Spinal cord (tissue), 10 donors: ENCODE data around the gene KCTD21. TPM values are rescaled to one million over a fixed set of nuclear protein-coding genes. Genes with fewer than 3 reads are reported as not detected.
A peak's percentile ranks its signal among the peaks of the same experiment; 100 is the strongest.

Experiments
- DNase-seq, 6 donors: peaks; one replicate each; pipeline versions ENCODE4 v3.0.0 to v3.0.0-alpha.2; 2013 to 2015; ENCODE audit warnings: low spot score in 6 of 6, low read depth in 4 of 6
- H3K27ac ChIP-seq: one replicate; pipeline ENCODE4 v1.5.1; 2013; ENCODE audit warnings: low read depth, low read length, control low read depth
- H3K27me3 ChIP-seq: one replicate; pipeline ENCODE4 v1.6.1; 2013; ENCODE audit warnings: low read length; ENCODE audit not compliant: control insufficient read depth, insufficient read depth
- H3K36me3 ChIP-seq: one replicate; pipeline ENCODE4 v1.6.1; 2013; ENCODE audit warnings: low read length; ENCODE audit not compliant: control insufficient read depth, insufficient read depth
- H3K4me1 ChIP-seq: one replicate; pipeline ENCODE4 v1.6.1; 2013; ENCODE audit warnings: low read length; ENCODE audit not compliant: control insufficient read depth, insufficient read depth
- H3K4me3 ChIP-seq: one replicate; pipeline ENCODE4 v1.5.1; 2013; ENCODE audit warnings: low read depth, low read length, control low read depth
- H3K9me3 ChIP-seq: one replicate; pipeline ENCODE4 v1.6.1; 2013; ENCODE audit warnings: low read length; ENCODE audit not compliant: control insufficient read depth, insufficient read depth
- whole genome bisulfite sequencing: methylation state at CpG from one replicate; pipeline ENCODE4 v1.1.5; 2013; ENCODE audit warnings: missing lambda C conversion rate; ENCODE audit not compliant: insufficient coverage; 5-methylcytosine and 5-hydroxymethylcytosine counted together
- polyA plus RNA-seq, 2 donors: library from polyadenylated mRNA; unstranded; fragments of 120-200 nt; gene quantifications; one replicate each; pipeline ENCODE4 v1.2.1, GENCODE V29; 2013; ENCODE audit not compliant: insufficient read length in 2 of 2
- total RNA-seq, 2 donors: library from RNA; depleted of rRNA in 1 of 2; stranded (reverse); fragments of 120-200 nt in 1 of 2; fragments of >200 nt in 1 of 2; gene quantifications; one replicate each; pipeline versions ENCODE4 v1.2.3 to v1.2.4, GENCODE V29; 2013 to 2014
- donor health status: healthy.

The KCTD21 gene
- total and polyA plus RNA-seq, 4 donors = 7.6 to 17.6 (median 14.6) TPM

- Histone ChIP-seq H3K27ac (peak overlapping the region; percentile 89), H3K27me3 (no peaks in the 10 kb centered on the region), H3K4me1 (peaks cover 13% of the 10 kb centered on the region), H3K9me3 (no peaks in the 10 kb centered on the region), H3K4me3 (no peak overlapping the region), H3K36me3 (peaks cover 27% of the 10 kb centered on the region)
- WGBS = 72% methylated on average over 13 of the region's 17 CpGs
- DNase-seq = peak in 3 of 6 donors; percentile 7 to 69 (median 22)
Observed at GRCh38 chr11:78168539-78169477, 19.6 kb downstream of the KCTD21 start.

GRCh38 chr11:78166855-78167469, 21.5 kb downstream of the KCTD21 start:
- peaks cover 13% of the 10 kb centered on the region for H3K4me1 ChIP-seq
- peaks cover 15% of the 10 kb centered on the region for H3K36me3 ChIP-seq
- no peaks in the 10 kb centered on the region for H3K9me3 ChIP-seq
- no peak for DNase-seq
- WGBS = 97% methylated on average over 5 of the region's 6 CpGs
- no peak overlapping the region for H3K27ac ChIP-seq
- no peak overlapping the region for H3K4me3 ChIP-seq
- no peaks in the 10 kb centered on the region for H3K27me3 ChIP-seq

- no peak overlapping the region for H3K27ac ChIP-seq
- no peak overlapping the region for H3K4me3 ChIP-seq
- WGBS = 100% methylated on average over 1 of the region's 2 CpGs
- H3K27me3 ChIP-seq = no peaks in the 10 kb centered on the region
- DNase-seq = no peak
- no peaks in the 10 kb centered on the region for H3K36me3 ChIP-seq
- H3K9me3 ChIP-seq = no peaks in the 10 kb centered on the region
- H3K4me1 ChIP-seq = peaks cover 9% of the 10 kb centered on the region
Observed at GRCh38 chr11:78164471-78164870, 24.0 kb downstream of the KCTD21 start.

DNA sequence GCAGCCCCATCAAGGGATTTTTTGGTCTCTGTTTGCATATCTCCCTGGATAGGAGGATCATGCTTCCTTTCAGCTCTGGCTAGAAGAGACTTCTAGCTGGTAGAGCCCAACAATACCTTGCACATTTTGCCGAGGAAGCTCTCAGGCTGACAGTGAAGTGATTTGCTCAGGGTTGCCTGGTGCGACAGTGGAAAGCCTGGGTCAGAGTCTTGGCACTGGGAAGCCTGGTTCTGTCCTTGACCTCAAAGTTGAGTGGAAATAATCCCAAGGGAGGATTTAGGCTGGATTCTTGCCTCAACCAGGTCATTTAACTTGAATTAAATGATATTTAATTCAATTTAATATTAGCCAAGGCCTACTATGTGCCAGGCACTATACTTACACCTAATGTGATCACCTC, 24.6 kb downstream of the KCTD21 start:
- H3K9me3 ChIP-seq = no peaks in the 10 kb centered on the region
- peaks cover 12% of the 10 kb centered on the region for H3K4me1 ChIP-seq
- no peak overlapping the region for H3K4me3 ChIP-seq
- no peak for DNase-seq
- H3K27me3 ChIP-seq = no peaks in the 10 kb centered on the region
- no peak overlapping the region for H3K27ac ChIP-seq
- WGBS = 76% methylated on average over 2 of the region's 2 CpGs
- H3K36me3 ChIP-seq = no peaks in the 10 kb centered on the region

DNA sequence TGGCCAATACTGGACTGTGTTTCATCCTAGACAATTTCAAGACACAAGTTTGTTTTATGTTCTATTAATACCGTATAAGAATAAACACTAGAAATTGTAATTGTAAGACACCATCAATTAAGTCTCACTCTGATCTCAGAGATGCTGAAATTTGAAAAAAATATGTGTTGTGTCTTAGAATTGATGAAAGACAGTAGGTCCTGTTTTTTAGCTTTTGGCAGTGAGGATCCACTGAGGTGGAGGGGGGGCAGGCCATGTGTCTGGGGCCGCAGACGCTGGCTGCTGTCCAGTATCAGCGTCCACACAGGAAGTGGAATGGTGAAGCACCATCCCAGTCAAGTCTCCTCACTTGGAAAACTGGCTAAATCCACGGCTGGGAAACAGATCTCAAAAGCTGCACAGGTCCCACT, 26.5 kb downstream of the KCTD21 start:
- Histone ChIP-seq H3K27ac (no peak overlapping the region), H3K36me3 (no peaks in the 10 kb centered on the region), H3K4me1 (peaks cover 11% of the 10 kb centered on the region), H3K9me3 (no peaks in the 10 kb centered on the region), H3K4me3 (no peak overlapping the region), H3K27me3 (no peaks in the 10 kb centered on the region)
- DNase-seq = peak in 1 of 6 donors; percentile 33
- 67% methylated on average over 4 of the region's 5 CpGs for WGBS

GRCh38 chr11:78161346-78161745, 27.1 kb downstream of the KCTD21 start:
- no peak for DNase-seq
- H3K36me3 ChIP-seq = no peaks in the 10 kb centered on the region
- H3K27ac ChIP-seq = no peak overlapping the region
- H3K4me3 ChIP-seq = no peak overlapping the region
- no peaks in the 10 kb centered on the region for H3K27me3 ChIP-seq
- 83% methylated on average over 2 of the region's 2 CpGs for WGBS
- peaks cover 11% of the 10 kb centered on the region for H3K4me1 ChIP-seq
- H3K9me3 ChIP-seq = no peaks in the 10 kb centered on the region

- H3K4me3 ChIP-seq = no peak overlapping the region
- WGBS = no CpG with 5 or more reads among the region's 1 CpG
- peaks cover 11% of the 10 kb centered on the region for H3K4me1 ChIP-seq
- H3K27me3 ChIP-seq = no peaks in the 10 kb centered on the region
- no peaks in the 10 kb centered on the region for H3K36me3 ChIP-seq
- no peak overlapping the region for H3K27ac ChIP-seq
- DNase-seq = no peak
- no peaks in the 10 kb centered on the region for H3K9me3 ChIP-seq
Observed at GRCh38 chr11:78160557-78160956, 27.9 kb downstream of the KCTD21 start.

DNA sequence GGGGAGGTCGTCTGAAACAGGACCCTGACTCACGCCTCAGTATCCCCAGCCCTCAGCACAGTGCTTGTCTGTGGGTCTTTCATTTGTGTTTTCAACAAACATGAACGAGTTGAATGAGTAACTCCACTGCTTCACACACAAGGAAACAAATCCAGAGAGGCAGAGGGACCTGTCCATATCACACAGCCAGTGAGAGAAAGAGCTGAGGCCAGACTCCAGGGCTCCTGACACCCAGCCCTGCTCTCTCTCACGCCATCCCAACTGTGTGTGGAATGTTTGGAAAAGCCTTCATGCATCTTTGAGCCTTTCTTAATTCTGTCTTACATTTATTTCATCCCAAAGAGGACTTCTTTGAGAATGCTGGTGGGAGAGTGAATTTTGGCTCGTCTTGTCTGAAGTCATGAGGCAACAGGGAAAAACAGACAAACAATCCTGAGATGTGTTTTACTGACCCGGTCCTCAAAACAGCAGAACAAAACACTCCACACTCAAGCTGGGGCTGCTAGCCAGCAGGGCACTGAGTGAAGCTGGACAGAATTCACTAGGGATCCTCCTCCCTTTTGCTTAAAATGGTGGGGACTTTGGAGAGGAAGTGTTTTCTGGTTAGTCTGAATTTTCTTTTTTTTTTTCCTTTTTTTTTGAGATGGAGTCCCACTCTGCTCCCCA, 29.3 kb downstream of the KCTD21 start:
- no peak overlapping the region for H3K4me3 ChIP-seq
- DNase-seq = peak in 3 of 6 donors; percentile 6 to 68 (median 13)
- H3K4me1 ChIP-seq = peaks cover 11% of the 10 kb centered on the region
- WGBS = 94% methylated on average over 2 of the region's 6 CpGs
- H3K36me3 ChIP-seq = no peaks in the 10 kb centered on the region
- no peaks in the 10 kb centered on the region for H3K9me3 ChIP-seq
- H3K27me3 ChIP-seq = no peaks in the 10 kb centered on the region
- peak overlapping the region; percentile 76 for H3K27ac ChIP-seq

DNA sequence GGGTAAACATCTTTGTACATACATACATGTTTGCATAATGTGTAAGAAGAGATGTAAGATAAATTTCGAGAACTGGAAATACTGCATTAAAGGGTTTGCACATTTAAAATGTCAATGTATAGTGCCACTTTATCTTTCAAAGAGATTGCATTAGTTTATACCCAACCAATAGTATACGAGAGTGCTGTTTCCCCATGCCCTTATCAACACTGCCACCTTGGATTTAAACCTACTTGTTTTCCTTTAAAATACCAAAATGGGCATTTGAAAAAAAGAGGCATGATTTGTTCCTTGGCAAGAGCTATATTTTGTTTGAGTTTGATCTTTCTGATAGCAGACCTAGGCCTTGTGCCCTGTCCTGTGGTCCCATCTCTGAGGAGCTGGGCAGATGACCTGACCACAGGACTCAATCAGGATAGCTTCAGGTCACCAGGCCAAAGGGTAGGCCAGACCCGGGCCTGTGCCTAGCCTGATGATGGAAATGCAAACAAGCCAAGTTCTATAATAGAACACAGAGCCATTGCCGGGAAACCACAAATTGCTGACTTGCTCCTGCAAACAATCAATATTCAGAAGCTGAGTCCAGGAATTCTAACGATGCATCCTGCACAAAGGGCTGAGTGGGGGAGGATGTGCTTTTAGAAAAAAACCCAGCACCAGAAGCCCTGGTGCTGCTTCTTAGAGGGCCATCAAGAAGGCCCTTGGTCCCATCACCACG, 32.1 kb downstream of the KCTD21 start:
- DNase-seq = peak in 1 of 6 donors; percentile 19
- Histone ChIP-seq H3K27ac (no peak overlapping the region), H3K9me3 (no peaks in the 10 kb centered on the region), H3K4me1 (peaks cover 11% of the 10 kb centered on the region), H3K27me3 (no peaks in the 10 kb centered on the region), H3K4me3 (no peak overlapping the region), H3K36me3 (no peaks in the 10 kb centered on the region)
- 42% methylated on average over 3 of the region's 6 CpGs for whole genome bisulfite sequencing
